Fibroblast of lung (primary cell): Measurements from ENCODE around the gene CTDSPL. TPM values are rescaled to one million over a fixed set of nuclear protein-coding genes. Genes with fewer than 3 reads are reported as not detected.

ENCODE experiments used
- DNase-seq, 2 donors: peaks; one replicate each; pipeline versions ENCODE4 v3.0.0 to v3.0.0-alpha.2; 2010; ENCODE audit warnings: low read depth in 2 of 2
- H2AFZ ChIP-seq: 2 replicates; pipeline ENCODE4 v1.5.1; 2012; ENCODE audit warnings: low read length, control low read depth, inconsistent platforms
- H3K27ac ChIP-seq: 2 replicates; pipeline ENCODE4 v1.5.1; 2011; ENCODE audit warnings: low read length, control low read depth; ENCODE audit not compliant: insufficient read depth
- H3K27me3 ChIP-seq: 2 replicates; pipeline ENCODE4 v1.5.1; 2011; ENCODE audit warnings: mild to moderate bottlenecking, low read length; ENCODE audit not compliant: control insufficient read depth, insufficient read depth
- H3K36me3 ChIP-seq: 2 replicates; pipeline ENCODE4 v1.5.1; 2011; ENCODE audit warnings: low read length; ENCODE audit not compliant: control insufficient read depth, insufficient read depth
- H3K4me1 ChIP-seq: 2 replicates; pipeline ENCODE4 v1.5.1; 2011; ENCODE audit warnings: low read length; ENCODE audit not compliant: control insufficient read depth, insufficient read depth; ENCODE audit errors: extremely low read depth
- H3K4me2 ChIP-seq: 2 replicates; pipeline ENCODE4 v1.5.1; 2011; ENCODE audit warnings: low read length, control low read depth; ENCODE audit not compliant: insufficient read depth; ENCODE audit errors: extremely low read depth
- H3K4me3 ChIP-seq, 4 experiments: fragments of 200-600 bp in 1 of 4; sonication (generic) in 1 of 4; replicated peaks in 1 of 4; 2 replicates each; pipeline ENCODE4 v1.5.1; 2011 to 2016; ENCODE audit warnings: low read length in 4 of 4, low read depth in 3 of 4, mild to moderate bottlenecking in 3 of 4, control low read depth in 2 of 4, inconsistent platforms in 1 of 4, mixed read lengths in 1 of 4; ENCODE audit not compliant: insufficient read depth in 1 of 4; ENCODE audit errors: control extremely low read depth in 1 of 4
- H3K79me2 ChIP-seq: 2 replicates; pipeline ENCODE4 v1.5.1; 2012; ENCODE audit warnings: mild to moderate bottlenecking, low read length, inconsistent platforms; ENCODE audit not compliant: control insufficient read depth, insufficient read depth
- H3K9ac ChIP-seq: 2 replicates; pipeline ENCODE4 v1.5.1; 2011; ENCODE audit warnings: mild to moderate bottlenecking, low read length, control low read depth; ENCODE audit not compliant: insufficient read depth
- H3K9me3 ChIP-seq: 2 replicates; pipeline ENCODE4 v1.5.1; 2012; ENCODE audit warnings: low read depth, low read length; ENCODE audit not compliant: control insufficient read depth, insufficient read depth
- H4K20me1 ChIP-seq: 2 replicates; pipeline ENCODE4 v1.5.1; 2011; ENCODE audit warnings: low read length; ENCODE audit not compliant: control insufficient read depth, insufficient read depth; ENCODE audit errors: extremely low read depth
- CTCF ChIP-seq, 2 donors: IDR thresholded peaks in 1 of 2; conservative IDR thresholded peaks in 1 of 2; 1 replicate in 1 of 2; 2 replicates in 1 of 2; pipeline ENCODE4 v1.5.1; 2011 to 2012; ENCODE audit warnings: low read length in 2 of 2, control low read depth in 1 of 2, inconsistent platforms in 1 of 2, low read depth in 1 of 2, mild to moderate bottlenecking in 1 of 2
- EZH2 ChIP-seq: IDR thresholded peaks from 2 replicates; pipeline ENCODE4 v1.5.1; 2012; ENCODE audit warnings: low read length, control low read depth, mild to moderate bottlenecking; ENCODE audit errors: missing control alignments
- polyA plus RNA-seq, 2 donors: library from polyadenylated mRNA; depleted of rRNA in 1 of 2; stranded (reverse) in 1 of 2; unstranded in 1 of 2; fragments of >200 nt; gene quantifications; 2 replicates each; pipeline ENCODE4 v1.2.1, GENCODE V29; 2011 to 2012; ENCODE audit warnings: missing spikeins in 1 of 2
- total RNA-seq: library from RNA; depleted of rRNA; stranded (reverse); fragments of >200 nt; gene quantifications from 2 replicates; pipeline ENCODE4 v1.2.1, GENCODE V29; 2014

CTDSPL gene
- total and polyA plus RNA-seq, 2 donors (not counting 1 experiment from before 2014, with no cell fraction given): 34.0 to 51.5 TPM

- H3K27me3 ChIP-seq: no peaks in the 10 kb centered on the region
- H4K20me1 ChIP-seq: no peaks in the 10 kb centered on the region
- H3K27ac ChIP-seq: no peak overlapping the region
- no peak overlapping the region for H3K9ac ChIP-seq
- peak in 1 of 2 donors; percentile 22 for DNase-seq
- H3K4me1 ChIP-seq: no peaks in the 10 kb centered on the region
- H3K9me3 ChIP-seq: no peaks in the 10 kb centered on the region
- no peak overlapping the region for H2AFZ ChIP-seq
- no peak overlapping the region for H3K4me3 ChIP-seq
- no peaks in the 10 kb centered on the region for H3K79me2 ChIP-seq
- no peak for TF ChIP-seq CTCF (conservative IDR thresholded peaks at IDR 0.05 in 1 of 2, IDR thresholded peaks at IDR 0.05 in 1 of 2; ENCODE audit: low read depth in 1 of 2, low read length in 2 of 2)
- no peak for TF ChIP-seq EZH2
- H3K36me3 ChIP-seq: no peaks in the 10 kb centered on the region
- no peak overlapping the region for H3K4me2 ChIP-seq
These were observed 42.1 kb upstream of the CTDSPL start for GRCh38 chr3:37819591-37819990.

- H3K27me3 ChIP-seq: no peaks in the 10 kb centered on the region
- no peak overlapping the region for H3K4me3 ChIP-seq
- DNase-seq: no peak
- H3K79me2 ChIP-seq: no peaks in the 10 kb centered on the region
- TF ChIP-seq EZH2 (no peak), CTCF (conservative IDR thresholded peaks at IDR 0.05 in 1 of 2, IDR thresholded peaks at IDR 0.05 in 1 of 2; ENCODE audit: low read depth in 1 of 2, low read length in 2 of 2) (no peak)
- no peaks in the 10 kb centered on the region for H4K20me1 ChIP-seq
- H3K4me1 ChIP-seq: no peaks in the 10 kb centered on the region
- no peak overlapping the region for H2AFZ ChIP-seq
- H3K9me3 ChIP-seq: no peaks in the 10 kb centered on the region
- no peak overlapping the region for H3K27ac ChIP-seq
- no peaks in the 10 kb centered on the region for H3K36me3 ChIP-seq
- no peak overlapping the region for H3K9ac ChIP-seq
- no peak overlapping the region for H3K4me2 ChIP-seq
These were observed 41.4 kb upstream of the CTDSPL start for GRCh38 chr3:37820286-37820685.

GRCh38 chr3:37823189-37823588 lies 38.5 kb upstream of the CTDSPL start:
- TF ChIP-seq EZH2 (no peak), CTCF (conservative IDR thresholded peaks at IDR 0.05 in 1 of 2, IDR thresholded peaks at IDR 0.05 in 1 of 2; ENCODE audit: low read depth in 1 of 2, low read length in 2 of 2) (no peak)
- H3K27ac ChIP-seq: no peak overlapping the region
- H2AFZ ChIP-seq: no peak overlapping the region
- H3K79me2 ChIP-seq: no peaks in the 10 kb centered on the region
- H3K36me3 ChIP-seq: no peaks in the 10 kb centered on the region
- H3K27me3 ChIP-seq: no peaks in the 10 kb centered on the region
- H3K9ac ChIP-seq: no peak overlapping the region
- DNase-seq: peak in 1 of 2 donors; percentile 43
- no peak overlapping the region for H3K4me3 ChIP-seq
- H3K4me2 ChIP-seq: no peak overlapping the region
- H3K9me3 ChIP-seq: no peaks in the 10 kb centered on the region
- H4K20me1 ChIP-seq: no peaks in the 10 kb centered on the region
- no peaks in the 10 kb centered on the region for H3K4me1 ChIP-seq
